Activated T-cell treated with anti-CD3 and anti-CD28 coated beads, Interleukin-2, amount 50 U/mL, for 4 hours (primary cell): ENCODE measurements around the gene GRIN2A. TPM values are rescaled to one million over a fixed set of nuclear protein-coding genes. Genes with fewer than 3 reads are reported as not detected.

Experiments used
- ATAC-seq, 2 donors: fragments of 200-7000 bp; cut with Tn5 transposase; one replicate each; pipeline ENCODE4 v1.10.0; 2021
- DNase-seq: peaks from one replicate; pipeline ENCODE4 v3.0.0-alpha.2; 2020
- H3K27me3 Mint-ChIP-seq: one replicate; pipeline ENCODE4 v1.8.0; 2021; ENCODE audit warnings: low read depth, mixed read lengths
- H3K36me3 Mint-ChIP-seq: one replicate; pipeline ENCODE4 v1.8.0; 2022; ENCODE audit warnings: mixed read lengths; ENCODE audit not compliant: insufficient read depth
- H3K4me1 Mint-ChIP-seq: one replicate; pipeline ENCODE4 v1.8.0; 2021; ENCODE audit warnings: low read depth, mixed read lengths
- H3K4me3 Mint-ChIP-seq: one replicate; pipeline ENCODE4 v1.8.0; 2021; ENCODE audit warnings: mild to moderate bottlenecking, moderate library complexity, mixed read lengths
- H3K9me3 Mint-ChIP-seq: one replicate; pipeline ENCODE4 v1.8.0; 2021; ENCODE audit warnings: mixed read lengths
- total RNA-seq, 3 donors: library from RNA; stranded (reverse); gene quantifications; one replicate each; pipeline ENCODE4 v1.2.1, GENCODE V29; 2021

Gene GRIN2A
- total RNA-seq, 3 donors from 2014 or later, result not detected

- Mint-ChIP-seq H3K36me3 (no peaks in the 10 kb centered on the region), H3K4me3 (no peak overlapping the region), H3K27me3 (peaks cover 17% of the 10 kb centered on the region), H3K9me3 (no peaks in the 10 kb centered on the region), H3K4me1 (peaks cover 3% of the 10 kb centered on the region)
- ATAC-seq (no peak), DNase-seq (no peak)
These were observed 145.3 kb downstream of the GRIN2A start for GRCh38 chr16:10036956-10037355.

- ATAC-seq (no peak), DNase-seq (no peak)
- Mint-ChIP-seq H3K9me3 (no peaks in the 10 kb centered on the region), H3K27me3 (peaks cover 10% of the 10 kb centered on the region), H3K4me3 (no peak overlapping the region), H3K4me1 (no peaks in the 10 kb centered on the region), H3K36me3 (no peaks in the 10 kb centered on the region)
These were observed 148.7 kb downstream of the GRIN2A start for GRCh38 chr16:10033556-10033955.

DNA sequence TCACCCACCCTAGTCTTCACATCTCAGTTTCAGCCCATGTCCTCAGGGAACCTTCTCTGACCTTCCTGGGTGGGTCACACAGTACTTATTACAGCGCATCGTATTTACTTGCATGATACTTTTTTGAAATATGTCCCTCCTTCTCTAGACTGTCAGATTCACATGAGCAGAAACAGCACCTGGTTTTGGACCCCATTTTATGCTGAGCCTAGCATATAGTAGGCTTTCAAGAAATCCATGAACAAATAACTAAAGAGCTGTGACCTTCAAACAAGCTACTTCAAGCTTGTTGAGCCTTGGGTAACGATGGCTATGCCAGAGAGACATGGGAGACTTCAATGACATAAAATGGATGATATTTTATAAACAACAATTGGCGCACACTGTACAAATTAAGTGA, 150.3 kb downstream of the GRIN2A start:
- Mint-ChIP-seq H3K4me3 (no peak overlapping the region), H3K9me3 (no peaks in the 10 kb centered on the region), H3K36me3 (no peaks in the 10 kb centered on the region), H3K27me3 (no peaks in the 10 kb centered on the region), H3K4me1 (no peaks in the 10 kb centered on the region)
- DNase-seq (no peak), ATAC-seq (no peak)

GRCh38 chr16:10031473-10031872, 150.8 kb downstream of the GRIN2A start:
- Mint-ChIP-seq H3K27me3 (no peaks in the 10 kb centered on the region), H3K9me3 (no peaks in the 10 kb centered on the region)
- ATAC-seq, result no peak

DNA sequence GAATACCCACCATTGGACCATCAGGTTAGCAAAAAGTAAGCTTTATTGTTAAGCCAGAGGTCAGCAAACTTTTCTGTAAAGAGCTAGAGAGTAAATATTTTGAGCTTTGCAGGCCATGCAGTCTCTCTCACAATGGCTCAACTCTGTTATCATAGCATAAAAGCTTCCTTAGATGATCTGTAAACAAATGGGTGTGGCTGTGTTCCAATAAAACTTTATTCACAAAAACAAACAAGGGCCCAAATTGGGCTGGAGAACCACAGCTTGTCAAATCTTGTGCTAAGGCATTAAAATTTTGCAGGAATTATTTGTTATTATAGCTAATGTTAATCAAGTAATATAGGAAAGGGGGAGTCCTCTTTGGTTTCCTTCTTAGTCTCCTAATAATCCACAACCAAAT, 153.6 kb downstream of the GRIN2A start:
- no peak for ATAC-seq
- H3K9me3 Mint-ChIP-seq, result no peaks in the 10 kb centered on the region
- no peak overlapping the region for H3K4me3 Mint-ChIP-seq
- H3K36me3 Mint-ChIP-seq, result no peaks in the 10 kb centered on the region
- no peak for DNase-seq
- H3K27me3 Mint-ChIP-seq, result no peaks in the 10 kb centered on the region
- no peaks in the 10 kb centered on the region for H3K4me1 Mint-ChIP-seq

More at GRCh38 chr16:10031473-10031872, 150.8 kb downstream of the GRIN2A start:
- no peak for DNase-seq
- H3K36me3 Mint-ChIP-seq, result no peaks in the 10 kb centered on the region
- no peaks in the 10 kb centered on the region for H3K4me1 Mint-ChIP-seq
- H3K4me3 Mint-ChIP-seq, result no peak overlapping the region

GRCh38 chr16:10027553-10027952, 154.7 kb downstream of the GRIN2A start:
- Mint-ChIP-seq H3K27me3 (no peaks in the 10 kb centered on the region), H3K4me1 (no peaks in the 10 kb centered on the region), H3K36me3 (no peaks in the 10 kb centered on the region)

DNA sequence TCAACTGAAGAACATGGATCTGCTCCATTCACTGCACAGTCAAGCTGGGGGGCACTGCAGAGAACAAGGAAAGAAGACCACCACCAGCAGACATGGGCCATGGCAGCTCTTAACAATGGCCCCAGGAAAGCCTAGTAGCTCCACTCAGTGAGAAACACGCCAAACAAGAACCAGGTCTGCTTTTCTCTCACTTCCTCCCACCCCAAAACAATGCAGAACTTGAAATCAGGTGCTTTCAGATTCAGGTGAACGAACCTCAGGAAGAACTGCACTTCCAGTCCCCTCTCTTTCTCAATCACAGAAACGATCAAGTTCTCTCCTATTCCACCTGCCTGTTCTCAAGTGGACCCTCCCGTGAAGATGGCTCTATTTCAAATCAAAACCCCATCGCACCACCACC, 155.6 kb downstream of the GRIN2A start:
- Mint-ChIP-seq H3K9me3 (no peaks in the 10 kb centered on the region), H3K27me3 (no peaks in the 10 kb centered on the region), H3K36me3 (no peaks in the 10 kb centered on the region)

More at GRCh38 chr16:10027553-10027952, 154.7 kb downstream of the GRIN2A start:
- DNase-seq (no peak), ATAC-seq (no peak)
- H3K9me3 Mint-ChIP-seq, result no peaks in the 10 kb centered on the region
- no peak overlapping the region for H3K4me3 Mint-ChIP-seq

DNA sequence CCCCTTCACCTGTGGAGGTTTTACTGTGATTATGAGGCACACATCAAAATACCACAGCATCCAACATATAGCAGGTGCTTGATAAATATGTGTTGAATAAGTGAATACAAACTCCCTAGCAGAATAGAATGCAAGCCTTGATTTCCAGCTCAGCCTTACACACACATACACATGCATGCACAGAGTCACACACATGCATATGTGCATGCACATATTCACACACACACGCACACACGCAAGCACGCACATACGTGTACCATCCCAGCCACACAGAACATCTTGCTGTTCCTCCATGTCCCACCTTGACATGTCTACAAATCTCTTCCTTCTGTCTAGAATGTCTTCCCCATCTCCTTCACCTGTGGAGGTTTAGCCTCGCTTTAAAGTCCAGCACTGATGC, 160.1 kb downstream of the GRIN2A start:
- H3K9me3 Mint-ChIP-seq, result no peaks in the 10 kb centered on the region
- no peak for ATAC-seq
- no peaks in the 10 kb centered on the region for H3K4me1 Mint-ChIP-seq
- DNase-seq, result no peak
- H3K4me3 Mint-ChIP-seq, result no peak overlapping the region
- no peaks in the 10 kb centered on the region for H3K36me3 Mint-ChIP-seq
- H3K27me3 Mint-ChIP-seq, result no peaks in the 10 kb centered on the region

More for the DNA sequence above, 155.6 kb downstream of the GRIN2A start:
- H3K4me1 Mint-ChIP-seq, result no peaks in the 10 kb centered on the region
- ATAC-seq, result no peak
- DNase-seq, result no peak
- H3K4me3 Mint-ChIP-seq, result no peak overlapping the region

DNA sequence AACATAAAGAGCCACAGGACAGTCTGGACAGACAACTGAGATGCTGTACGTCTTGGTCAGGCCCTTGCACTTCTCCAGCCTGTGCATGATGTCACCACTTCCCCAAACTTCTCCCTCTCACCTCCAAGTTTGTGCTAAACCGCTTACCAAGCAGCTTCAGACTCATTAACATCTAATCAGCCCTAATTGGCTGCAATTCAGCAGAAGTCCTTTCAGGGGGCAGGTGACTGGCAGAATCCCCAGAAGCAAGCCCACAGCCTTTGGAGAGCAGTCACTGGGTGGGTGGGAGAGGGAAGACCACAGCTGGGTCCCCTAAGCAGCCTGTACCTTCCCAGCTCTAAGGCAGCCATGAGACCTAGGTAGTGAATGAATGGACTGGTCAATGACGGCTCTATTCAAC, 161.4 kb downstream of the GRIN2A start:
- no peaks in the 10 kb centered on the region for H3K36me3 Mint-ChIP-seq
- ATAC-seq (no peak), DNase-seq (no peak)
- H3K27me3 Mint-ChIP-seq, result no peaks in the 10 kb centered on the region
- no peaks in the 10 kb centered on the region for H3K9me3 Mint-ChIP-seq
- no peaks in the 10 kb centered on the region for H3K4me1 Mint-ChIP-seq
- H3K4me3 Mint-ChIP-seq, result no peak overlapping the region

DNA sequence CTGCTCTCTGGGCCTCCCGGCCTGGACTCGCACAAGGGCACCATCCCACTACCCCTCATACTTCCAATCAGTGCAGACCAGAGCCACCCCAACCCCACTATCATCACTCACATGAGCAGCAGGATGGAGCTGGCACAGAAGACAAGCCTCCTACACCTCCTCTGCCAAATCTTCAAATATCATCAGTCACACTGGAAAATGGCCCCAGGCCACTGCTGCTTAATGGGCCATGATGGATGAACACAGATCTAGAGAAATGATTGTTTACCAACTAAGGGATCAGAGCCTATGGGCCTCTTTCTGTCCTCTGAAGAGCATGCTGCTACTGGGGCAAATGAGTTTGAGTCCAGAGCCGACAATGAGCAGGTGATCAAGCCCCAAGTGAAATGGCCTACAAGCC, 165.5 kb downstream of the GRIN2A start:
- H3K4me3 Mint-ChIP-seq, result no peak overlapping the region
- no peak for DNase-seq
- ATAC-seq, result no peak
- no peaks in the 10 kb centered on the region for H3K9me3 Mint-ChIP-seq
- no peaks in the 10 kb centered on the region for H3K4me1 Mint-ChIP-seq
- peaks cover 3% of the 10 kb centered on the region for H3K27me3 Mint-ChIP-seq
- H3K36me3 Mint-ChIP-seq, result no peaks in the 10 kb centered on the region

GRCh38 chr16:10015397-10015796, 166.8 kb downstream of the GRIN2A start:
- Mint-ChIP-seq H3K4me1 (no peaks in the 10 kb centered on the region), H3K27me3 (peaks cover 3% of the 10 kb centered on the region), H3K36me3 (no peaks in the 10 kb centered on the region), H3K4me3 (no peak overlapping the region), H3K9me3 (no peaks in the 10 kb centered on the region)
- ATAC-seq (no peak), DNase-seq (no peak)

GRCh38 chr16:10013774-10014173, 168.5 kb downstream of the GRIN2A start:
- Mint-ChIP-seq H3K27me3 (peaks cover 3% of the 10 kb centered on the region), H3K9me3 (no peaks in the 10 kb centered on the region), H3K4me3 (no peak overlapping the region), H3K36me3 (no peaks in the 10 kb centered on the region), H3K4me1 (no peaks in the 10 kb centered on the region)
- DNase-seq (no peak), ATAC-seq (no peak)

DNA sequence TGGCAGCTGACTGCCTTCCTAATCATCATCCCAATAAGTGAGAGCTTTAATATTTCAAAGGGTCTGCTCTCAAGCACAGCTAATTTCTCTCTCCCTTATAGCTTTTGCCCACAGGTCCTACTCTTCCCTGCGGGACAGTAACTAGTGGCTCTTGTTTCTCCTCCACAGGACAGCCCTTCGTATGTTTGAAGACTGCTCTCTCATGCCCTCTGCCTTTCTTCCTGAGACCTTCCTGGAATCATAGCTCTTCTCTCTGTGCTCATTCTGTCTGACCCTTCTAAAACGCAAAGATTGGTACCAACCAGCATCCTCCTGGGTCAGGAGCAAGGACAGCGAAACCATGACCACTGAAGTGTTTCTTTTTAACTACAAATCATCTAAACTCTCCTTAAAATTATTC, 168.9 kb downstream of the GRIN2A start:
- Mint-ChIP-seq H3K27me3 (peaks cover 3% of the 10 kb centered on the region), H3K36me3 (no peaks in the 10 kb centered on the region), H3K9me3 (no peaks in the 10 kb centered on the region), H3K4me3 (no peak overlapping the region), H3K4me1 (no peaks in the 10 kb centered on the region)
- DNase-seq (no peak), ATAC-seq (no peak)

DNA sequence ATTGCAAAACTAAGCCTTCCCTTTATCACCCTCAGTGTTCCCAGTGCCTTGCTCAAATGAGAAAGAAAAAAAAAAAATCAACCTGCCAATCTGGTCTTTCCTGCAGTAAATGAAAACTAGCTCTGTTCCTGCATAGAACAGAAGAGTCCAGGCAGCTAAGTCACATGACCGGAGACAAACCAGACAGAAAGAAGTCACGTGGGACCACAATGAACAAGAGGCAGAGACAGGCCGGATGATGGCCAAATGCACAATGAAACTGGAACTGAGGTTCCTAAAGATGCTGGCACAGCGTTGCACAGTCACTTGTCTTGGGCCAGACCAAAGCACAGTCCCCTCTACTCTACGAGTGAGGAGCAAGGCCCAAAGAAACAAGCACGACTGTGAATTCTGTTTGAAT, 172.5 kb downstream of the GRIN2A start:
- H3K4me3 Mint-ChIP-seq, result no peak overlapping the region
- no peak for DNase-seq
- no peak for ATAC-seq
- H3K36me3 Mint-ChIP-seq, result no peaks in the 10 kb centered on the region
- peaks cover 6% of the 10 kb centered on the region for H3K9me3 Mint-ChIP-seq
- H3K4me1 Mint-ChIP-seq, result no peaks in the 10 kb centered on the region
- H3K27me3 Mint-ChIP-seq, result peaks cover 3% of the 10 kb centered on the region

- H3K27me3 Mint-ChIP-seq, result no peaks in the 10 kb centered on the region
- H3K9me3 Mint-ChIP-seq, result peaks cover 6% of the 10 kb centered on the region
- H3K36me3 Mint-ChIP-seq, result no peaks in the 10 kb centered on the region
- H3K4me1 Mint-ChIP-seq, result no peaks in the 10 kb centered on the region
- no peak overlapping the region for H3K4me3 Mint-ChIP-seq
- DNase-seq (no peak), ATAC-seq (no peak)
These were observed 178.7 kb downstream of the GRIN2A start for GRCh38 chr16:10003486-10003885.

DNA sequence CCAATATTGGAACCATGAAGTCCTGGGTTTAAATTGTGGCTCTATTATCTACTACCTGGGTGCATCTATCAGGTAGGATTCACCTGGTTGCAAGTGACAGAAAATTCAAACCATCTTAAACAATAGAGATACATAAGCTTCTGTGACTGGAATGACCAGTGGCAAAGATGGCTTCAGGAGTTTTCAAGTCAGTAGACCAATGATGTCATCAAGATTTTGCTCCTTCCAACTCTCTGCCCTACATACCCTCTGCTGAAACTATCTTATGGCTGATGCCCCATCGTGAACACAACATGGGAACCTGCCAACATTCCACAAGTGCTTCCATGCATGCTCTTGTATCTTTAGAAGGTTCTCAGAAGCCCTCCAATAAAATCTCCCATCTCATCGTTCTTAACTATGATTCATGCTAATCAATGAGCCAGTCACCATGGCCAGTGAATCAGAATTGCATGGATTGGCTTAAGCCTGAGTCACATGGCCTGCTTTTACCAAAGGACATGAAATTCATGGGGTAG, 180.9 kb downstream of the GRIN2A start:
- Mint-ChIP-seq H3K4me3 (no peak overlapping the region), H3K36me3 (no peaks in the 10 kb centered on the region), H3K27me3 (no peaks in the 10 kb centered on the region), H3K9me3 (peaks cover 9% of the 10 kb centered on the region), H3K4me1 (no peaks in the 10 kb centered on the region)
- no peak for DNase-seq
- no peak for ATAC-seq
